HG03103 (cell line): ENCODE measurements around the gene PTGDS.

ENCODE experiments used
- ATAC-seq: cut with Tn5 transposase; IDR thresholded peaks from one replicate; pipeline ENCODE4 v1.9.1; 2021; ENCODE audit warnings: low read depth; ENCODE audit not compliant: unreplicated experiment

Gene PTGDS

DNA sequence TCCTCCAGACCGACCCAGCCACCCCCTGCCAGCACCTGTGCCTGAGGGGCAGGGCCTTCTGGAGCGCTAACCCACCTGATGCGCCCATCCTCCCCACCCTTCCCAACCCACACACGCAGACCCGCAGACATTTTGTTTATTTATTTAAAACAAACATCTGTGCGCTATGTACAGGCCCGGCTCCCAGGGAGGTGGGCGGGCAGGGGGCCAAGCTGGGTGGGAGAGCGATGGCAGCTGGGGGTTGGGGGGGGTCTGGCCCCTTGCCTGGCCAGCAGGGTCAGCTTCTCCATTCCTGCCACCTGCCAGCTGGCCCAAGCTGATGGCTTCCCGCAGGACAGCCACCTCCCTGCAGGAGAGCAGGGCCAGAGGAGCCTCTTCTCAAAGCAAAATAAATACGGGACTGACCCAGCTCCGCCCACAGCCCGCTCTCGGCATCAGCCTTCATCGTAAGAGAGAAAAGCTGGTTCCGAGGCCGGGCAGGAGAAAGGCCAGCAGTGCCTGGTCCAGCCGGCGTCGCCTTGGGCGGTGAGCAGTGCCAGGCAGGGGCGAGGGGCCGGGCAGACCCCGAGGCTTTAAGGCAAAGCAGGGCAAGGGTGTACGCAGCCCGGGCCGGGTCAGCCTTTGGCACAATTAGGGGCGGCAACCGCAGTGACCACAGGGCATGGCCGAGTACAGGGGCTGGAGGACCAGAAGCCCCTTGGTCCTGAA is 30.0 kb downstream of the PTGDS start:
- ATAC-seq = no peak

DNA sequence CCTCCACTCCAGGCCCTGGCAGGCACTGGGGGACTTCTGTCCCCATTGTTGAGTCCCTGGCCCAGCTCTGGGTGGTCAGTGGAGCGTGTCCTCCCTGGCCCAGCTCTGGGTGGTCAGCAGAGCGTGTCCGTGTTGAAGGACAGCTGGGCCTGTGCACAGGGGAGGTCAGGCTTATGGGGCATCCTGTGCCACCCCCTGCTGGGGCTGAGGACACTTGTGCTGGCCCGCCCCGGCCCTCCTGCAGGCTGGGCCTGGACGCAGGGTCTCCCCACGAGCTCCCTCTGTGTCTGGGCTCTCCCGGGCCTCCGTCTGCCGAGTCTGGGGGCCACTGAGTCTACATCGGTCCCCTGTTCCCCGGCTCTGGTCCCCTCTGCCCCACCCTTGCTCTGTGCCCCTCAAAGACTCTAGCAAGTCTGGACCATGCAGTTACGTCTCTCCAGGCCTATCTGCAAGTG is 30.5 kb downstream of the PTGDS start:
- ATAC-seq = no peak

DNA sequence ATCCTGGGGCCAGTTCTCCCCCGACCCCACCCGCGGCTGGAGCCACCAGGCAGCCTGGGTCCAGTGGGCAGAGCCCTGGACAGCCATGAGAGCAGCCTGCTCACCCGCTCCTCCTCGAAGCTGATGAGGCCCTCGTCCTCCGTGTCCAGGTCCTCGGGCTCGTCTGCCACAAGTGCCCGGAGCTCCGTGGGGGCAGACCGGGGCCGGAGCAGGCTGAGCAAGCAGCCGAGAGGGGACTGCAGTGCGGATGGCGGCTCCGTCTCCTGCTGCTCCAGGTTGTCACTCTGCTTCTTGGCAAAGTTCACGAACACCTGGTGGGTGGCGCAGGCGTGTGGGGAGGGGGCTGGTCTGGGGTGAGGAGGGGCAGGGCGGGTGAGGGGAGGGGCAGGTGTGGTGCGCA is 31.0 kb downstream of the PTGDS start:
- no peak for ATAC-seq

DNA sequence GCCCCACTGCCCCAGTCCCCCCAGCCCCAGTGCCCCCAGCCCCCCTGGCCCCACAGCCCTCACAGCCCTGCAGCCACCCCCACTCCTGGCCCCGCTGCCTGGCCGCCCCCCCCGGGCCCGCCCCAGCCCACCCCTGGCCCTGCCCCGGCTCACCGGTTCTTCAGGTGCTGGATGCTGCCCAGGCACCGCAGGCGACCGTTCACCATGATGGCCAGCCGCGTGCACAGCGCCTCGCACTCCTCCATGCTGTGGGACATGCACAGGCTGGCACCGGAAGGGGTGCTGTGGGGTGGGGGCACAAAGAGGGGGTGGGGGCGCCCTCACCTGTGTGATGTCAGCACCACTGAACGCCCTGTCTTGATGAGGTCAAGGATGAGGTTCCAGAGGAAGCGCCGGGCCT is 31.9 kb downstream of the PTGDS start:
- no peak for ATAC-seq

DNA sequence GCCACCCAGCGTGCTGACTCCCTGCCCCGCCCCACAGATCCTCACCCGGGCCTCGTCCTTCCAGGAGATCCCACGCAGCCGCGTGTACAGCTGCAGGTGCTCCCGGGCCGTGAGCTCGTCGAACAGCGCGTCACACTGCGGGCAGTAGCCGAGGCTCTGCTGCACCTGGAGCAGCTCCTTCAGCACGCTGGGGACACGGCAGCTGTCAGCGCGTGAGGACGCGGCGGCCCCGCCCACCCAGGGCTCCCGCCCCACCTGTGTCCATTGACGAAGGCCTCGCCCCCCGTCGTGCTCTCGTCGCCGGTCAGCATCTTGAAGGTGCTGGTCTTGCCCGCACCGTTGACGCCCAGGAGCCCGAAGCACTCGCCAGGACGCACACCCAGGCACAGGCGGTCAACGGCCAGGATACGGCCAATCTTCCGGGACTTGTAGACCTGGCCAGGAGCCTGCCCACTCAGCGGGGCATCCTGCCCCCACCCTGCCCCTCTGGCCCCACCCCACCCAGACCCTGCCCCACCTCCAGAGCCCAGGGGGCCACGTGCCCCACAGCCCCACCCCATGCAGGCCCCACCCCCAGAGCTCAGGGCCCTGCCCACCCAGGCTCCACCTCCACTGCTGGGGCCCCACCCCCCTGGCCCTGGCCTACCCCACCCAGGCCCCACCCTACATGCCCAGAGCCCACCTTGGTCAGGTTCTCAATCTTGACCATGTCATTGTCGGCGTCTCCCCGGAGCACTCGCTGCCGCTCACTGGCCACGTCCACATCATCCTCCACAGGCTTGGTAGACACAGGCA is 32.8 kb downstream of the PTGDS start:
- ATAC-seq = no peak

DNA sequence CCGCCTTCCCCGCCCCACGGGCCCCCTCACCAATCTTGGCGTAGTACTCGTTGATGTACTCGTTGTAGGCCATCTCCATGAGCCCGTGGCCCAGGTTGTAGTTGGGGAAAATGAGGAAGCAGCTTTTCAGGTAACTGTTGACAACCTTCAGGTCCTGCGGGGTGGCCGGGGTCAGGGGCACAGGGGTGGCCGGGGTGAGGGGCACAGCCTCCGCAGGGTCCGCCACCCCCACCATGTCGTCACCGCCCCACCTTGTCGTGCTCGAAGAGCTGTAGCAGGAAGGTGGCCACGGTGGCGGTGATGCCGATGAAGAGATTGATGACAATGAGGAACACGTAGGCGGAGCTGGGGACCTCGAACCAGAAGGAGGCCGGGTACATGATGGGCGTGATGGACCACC is 33.9 kb downstream of the PTGDS start:
- ATAC-seq = no peak

DNA sequence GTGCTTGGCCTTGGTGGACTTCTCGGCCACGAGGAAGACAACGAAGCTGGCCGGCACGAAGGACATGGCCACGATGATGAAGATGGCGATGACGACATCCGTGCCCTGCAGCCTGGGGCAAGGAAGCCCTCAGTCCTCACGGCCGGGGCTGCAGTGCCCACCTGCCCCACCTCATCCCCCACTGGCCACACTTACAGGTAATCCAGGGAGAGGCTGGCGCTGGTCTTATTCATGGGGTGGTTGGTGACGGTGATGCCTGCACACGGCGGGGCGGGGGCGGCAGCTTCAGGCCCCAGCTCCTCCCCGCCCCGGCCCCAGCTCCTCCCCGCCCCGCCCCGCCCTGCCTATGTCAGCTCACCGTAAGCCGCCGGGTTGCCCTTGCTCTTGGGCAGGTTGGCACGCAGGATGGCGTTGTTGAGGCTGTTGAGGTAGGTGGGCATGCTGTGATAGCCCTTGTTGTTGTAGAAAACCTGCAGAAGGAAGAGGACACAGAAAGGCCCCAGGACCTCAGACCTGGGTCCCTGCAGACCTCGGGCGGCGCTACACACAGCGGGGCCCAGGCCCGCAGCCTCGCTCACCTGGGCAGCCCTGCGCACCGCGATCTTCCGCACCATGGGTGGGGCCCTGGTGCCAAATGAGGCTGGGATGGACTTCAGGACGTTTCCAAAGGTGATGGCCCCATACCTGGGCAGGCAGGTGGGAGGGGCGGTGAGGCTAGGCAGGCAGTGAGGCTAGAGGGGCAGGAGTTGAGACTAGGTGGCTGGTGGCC is 34.8 kb downstream of the PTGDS start:
- no peak for ATAC-seq

DNA sequence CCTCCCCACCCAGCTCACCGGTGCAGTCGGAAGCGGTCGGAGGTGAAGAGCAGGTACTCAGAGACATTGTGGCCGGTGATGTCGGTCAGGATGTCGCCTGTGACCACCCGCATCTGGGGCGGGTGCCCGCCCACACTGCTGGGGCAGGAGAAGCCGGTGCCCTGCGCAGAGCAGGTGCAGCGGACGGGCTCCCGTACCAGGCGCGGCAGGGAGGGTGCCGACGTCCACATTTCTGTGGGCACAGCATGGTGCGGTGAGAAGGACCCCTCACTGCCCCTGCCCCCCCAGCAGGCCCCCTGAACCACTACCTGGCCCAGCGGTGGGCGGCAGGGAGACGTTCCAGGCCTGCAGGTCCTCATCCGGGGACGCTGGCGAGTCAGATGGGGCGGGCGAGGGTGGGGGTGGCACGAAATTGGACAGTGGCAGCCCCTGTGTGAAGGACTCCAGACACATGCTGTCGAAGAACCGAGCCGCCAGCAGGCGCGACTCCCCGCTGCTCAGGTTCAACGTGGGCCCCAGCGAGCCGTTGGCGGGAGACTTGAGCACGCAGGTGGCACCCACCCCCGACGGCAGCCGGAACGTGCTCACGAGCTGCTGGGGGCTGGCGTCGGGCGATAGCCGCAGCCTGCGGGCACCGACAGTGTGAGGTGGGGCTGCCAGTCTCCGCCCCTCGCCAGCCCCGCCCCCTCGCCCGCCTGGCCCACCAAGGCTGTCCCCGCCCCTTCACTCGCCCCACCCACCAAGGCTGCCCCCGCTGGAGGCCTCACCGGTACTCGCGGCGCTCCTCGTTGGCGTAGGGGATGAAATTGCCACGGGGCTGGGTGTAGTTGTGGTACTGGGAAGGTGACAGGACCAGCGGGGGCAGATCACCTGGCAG is 35.6 kb downstream of the PTGDS start:
- ATAC-seq = no peak

DNA sequence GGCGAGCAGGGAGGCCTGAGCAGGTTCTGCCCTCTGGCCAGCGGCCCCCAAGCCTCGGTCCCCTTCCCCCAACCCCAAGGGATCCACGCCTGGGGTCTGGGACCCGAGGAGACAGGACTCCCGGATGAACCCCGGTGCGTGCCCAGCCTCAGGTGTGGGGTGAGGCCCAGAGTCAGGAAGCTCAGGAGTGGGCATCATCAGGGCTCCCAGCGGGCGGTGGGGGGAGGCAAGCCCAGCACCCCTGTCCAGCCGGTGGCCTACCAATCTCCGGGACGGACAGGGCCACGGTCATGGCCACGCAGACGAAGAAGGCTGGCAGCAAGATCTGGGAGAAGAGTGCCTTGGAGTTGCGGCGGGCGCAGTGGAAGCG is 36.3 kb downstream of the PTGDS start:
- no peak for ATAC-seq

DNA sequence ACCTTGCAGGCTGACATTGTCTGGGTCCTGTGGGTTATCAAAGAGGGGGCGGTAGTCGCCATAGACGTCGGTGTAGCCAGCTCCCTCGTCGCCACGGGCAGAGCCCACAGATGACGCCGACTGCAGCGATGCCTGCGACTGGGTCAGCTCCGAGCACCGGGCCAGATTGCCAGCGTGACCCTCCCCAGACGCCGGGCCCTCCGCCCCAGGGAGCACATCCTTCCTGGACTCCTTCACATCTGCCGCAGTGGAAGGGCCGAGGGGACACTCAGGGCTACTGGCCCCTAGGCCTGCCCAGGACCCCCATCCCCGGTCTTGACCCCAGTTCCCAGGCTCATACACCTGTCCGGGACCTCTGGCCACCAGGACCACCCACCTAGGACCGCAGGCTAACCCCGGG is 36.9 kb downstream of the PTGDS start:
- ATAC-seq = no peak

DNA sequence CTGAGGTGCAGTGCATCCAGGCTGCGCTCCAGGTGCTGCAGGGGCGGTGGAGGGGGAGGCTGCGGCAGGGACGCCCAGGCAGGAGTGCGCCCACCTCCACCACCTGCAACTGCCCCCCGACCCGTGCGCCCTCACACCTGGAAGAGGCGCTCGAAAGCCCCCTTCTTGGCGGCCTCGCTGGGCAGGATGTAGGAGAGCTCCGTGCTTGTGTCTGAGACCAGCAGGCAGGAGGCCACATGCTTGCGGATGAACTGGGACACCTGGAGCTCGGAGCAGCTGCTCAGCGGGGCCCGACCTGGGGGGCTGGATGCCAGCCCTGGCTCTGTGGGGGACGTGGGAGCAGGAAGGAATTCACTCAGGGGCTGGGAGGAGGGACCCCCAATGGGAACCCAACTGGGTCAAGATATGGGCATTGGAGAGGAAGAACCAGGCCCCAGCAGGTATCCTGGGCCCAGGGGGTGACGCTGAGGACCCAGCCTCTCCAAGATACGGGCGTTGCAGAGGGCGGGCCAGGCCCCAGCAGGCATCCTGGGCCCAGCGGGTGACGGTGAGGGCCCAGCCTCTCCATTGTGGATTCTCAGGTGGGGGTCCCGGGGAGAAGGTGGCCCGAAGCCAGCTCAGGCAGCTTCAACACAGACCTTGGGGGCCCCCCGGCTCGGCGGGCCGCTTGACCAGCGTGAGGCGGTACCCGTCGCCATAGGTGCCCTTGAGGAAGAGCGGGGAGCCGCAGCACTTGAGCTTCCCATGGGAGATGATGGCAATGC is 37.7 kb downstream of the PTGDS start:
- no peak for ATAC-seq

DNA sequence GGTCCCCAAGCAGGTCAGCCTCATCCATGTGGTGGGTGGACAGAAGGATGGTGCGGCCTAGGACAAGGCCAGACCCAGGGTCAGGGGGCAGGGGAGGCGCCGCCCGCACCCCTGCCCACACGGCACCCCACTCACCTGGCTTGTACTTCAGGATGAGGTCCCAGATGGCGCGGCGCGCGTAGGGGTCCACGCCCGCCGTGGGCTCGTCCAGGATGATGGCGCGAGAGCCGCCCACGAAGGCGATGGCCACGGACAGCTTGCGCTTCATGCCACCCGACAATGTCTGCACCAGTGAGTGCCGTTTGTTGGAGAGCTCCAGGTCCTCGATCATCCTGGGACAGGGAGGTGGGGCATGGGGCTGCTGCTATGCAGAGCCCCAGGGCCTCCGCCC is 38.2 kb downstream of the PTGDS start:
- ATAC-seq = no peak

DNA sequence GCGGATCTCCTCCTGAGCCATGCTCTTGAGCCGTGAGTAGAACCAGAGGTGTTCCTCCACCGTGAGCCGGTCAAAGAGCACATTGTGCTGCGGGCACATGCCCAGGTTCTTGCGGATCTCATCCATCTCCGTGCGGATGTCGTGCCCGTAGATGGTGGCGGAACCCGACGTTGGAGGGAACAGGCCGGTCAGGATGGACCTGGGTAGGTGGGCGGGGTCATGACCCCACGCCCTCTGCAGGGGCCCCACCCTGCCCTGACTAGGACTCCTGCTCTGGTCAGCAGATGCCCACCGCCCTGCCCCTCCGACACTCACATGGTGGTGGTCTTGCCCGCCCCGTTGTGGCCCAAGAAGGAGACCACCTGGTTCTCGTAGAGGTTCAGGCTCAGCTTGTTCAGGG is 38.7 kb downstream of the PTGDS start:
- no peak for ATAC-seq

DNA sequence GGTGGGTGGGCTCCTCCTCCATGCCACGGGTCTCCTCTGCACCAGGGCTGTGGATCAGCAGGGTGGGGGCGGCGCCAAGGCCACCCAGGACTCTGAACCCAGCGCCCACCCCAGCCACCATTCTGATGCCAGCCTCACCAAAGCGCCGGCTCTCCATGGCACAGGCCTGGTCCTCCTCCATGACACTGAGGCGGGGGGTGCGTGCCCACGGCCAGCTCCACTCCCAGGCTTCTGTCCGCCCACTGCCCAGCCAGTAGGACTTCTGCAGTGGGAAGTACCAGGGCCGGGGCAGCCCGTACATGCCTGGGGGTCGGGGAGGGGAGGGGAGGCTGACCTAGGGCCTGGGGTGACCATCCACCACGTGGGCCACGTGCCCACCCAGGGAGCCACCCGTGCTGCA is 39.1 kb downstream of the PTGDS start:
- no peak for ATAC-seq

DNA sequence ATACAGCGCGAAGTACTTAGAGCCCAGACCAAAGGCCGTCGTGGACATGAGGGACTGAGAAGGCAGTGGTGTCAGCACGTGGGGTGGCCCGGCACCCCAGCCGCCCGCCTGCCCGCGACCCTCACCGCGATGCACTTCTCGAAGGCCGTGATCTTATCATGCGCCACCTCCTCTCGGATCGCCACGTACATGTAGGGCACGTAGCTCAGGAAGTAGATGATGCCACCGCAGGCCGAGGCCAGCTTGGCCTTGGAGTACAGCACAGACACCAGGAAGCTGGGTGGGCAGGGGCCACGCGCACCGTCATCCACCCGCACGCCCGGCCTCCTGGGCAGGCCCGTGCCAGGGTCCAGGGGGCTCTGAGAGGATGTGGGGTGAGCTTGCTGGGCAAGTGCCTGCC is 39.8 kb downstream of the PTGDS start:
- no peak for ATAC-seq

DNA sequence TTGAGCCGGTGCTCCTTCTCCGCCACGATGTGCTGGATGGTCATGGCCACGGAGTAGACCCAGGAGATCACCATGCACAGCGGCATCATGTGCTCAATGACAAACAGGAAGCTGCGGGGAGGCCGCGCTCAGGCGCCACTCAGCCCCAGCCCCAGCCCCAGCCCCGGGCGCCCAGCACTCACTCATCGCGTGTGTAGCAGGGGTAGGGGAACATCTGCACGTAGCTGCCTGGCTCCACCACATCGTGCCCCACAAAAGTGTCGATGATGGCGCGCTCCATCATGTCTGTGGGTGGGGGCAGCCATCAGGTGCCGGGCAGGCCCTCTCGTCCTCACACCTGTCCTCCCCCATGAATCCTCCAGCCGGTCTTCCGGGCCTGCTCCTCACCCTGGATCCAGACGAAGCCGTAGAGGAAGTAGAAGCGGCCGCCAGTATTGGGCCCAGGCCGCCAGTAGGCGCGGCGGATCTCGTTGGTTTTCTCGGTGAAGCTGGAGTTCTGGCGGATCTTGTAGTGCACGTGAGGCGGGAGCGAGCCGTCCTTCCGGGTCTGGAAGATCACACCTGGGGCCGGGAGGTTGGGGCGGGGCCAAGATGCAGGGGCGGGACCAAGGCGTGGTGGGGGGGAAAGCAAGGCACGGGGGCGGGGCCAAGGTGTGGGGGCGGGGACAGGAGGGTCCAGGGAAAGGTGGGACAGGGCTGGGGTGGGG is 40.6 kb downstream of the PTGDS start:
- no peak for ATAC-seq

DNA sequence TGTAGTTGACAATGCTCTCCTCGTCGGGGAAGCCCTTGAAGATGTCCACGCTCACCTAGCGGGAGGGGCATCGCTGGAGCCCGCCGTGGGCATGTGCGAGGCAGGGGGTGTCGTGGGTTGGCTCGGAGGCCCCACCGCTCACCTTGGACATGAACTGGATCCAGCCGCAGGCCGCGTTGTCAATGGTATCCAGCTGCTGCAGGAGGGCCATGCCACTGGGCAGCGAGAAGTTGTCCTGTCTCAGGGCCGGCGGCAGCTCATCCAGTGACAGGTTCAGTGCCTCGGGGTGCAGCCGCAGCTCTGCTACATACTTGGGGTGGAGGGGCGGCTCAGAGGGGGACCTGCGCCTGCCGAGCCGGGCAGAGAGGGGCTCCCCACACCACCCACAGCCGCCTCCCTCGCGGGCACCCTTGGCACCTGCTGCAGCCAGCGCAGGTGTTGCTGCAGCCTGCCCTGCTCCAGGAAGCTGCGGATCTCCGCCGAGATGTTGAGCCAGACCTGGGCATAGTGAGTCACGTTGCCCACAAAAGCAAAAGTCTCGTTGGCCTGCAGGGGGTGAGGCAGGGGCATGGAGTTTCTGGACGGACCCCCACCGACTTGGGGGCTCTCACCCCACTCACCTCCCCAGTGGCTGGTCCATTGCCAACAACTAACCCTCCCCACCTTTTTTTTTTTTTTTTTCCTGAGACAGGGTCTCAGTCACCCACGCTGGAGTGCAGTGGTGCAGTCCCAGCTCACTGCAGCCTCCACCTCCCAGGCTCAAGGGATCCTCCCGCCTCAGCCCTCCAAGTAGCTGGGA is 41.7 kb downstream of the PTGDS start:
- ATAC-seq = no peak

DNA sequence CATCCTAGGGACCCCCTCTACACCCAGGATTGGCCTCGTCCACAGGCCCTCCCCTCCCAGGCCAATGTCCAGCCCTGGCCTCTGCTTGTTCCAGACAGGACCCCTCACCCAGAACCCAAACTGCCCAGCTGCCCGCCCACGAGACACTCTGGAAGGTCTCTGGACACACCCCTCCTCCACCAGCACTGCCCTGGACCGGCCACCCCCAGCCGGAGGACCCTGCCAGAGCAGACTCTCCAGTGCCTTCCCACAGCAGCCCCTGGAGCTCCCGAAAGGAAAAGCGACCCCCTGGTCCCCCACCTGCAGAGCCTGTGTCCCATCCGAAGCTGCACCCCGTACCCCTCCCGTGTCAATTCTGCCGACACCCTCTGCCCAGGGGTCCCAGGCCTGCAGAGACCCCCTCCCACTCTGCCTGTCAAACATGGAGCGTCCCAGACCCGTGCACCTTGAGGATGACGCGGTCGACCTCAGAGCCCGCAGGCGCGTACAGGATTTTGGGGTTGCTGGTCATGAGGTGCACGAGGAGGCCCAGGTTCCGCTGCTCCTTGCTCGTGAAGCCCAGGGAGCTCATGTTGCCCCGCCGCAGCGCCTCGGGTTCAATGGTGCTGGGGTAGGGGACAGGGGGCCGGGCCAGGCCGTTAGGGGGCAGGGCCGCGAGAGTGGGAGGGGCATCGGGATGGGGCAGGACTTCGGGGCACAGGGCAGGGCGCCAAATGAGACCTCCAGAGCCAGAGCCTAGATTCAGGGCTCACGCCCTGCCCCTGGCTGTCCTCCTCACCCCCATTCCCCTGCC is 42.8 kb downstream of the PTGDS start:
- ATAC-seq = no peak
